ENCODE measurements around the gene CCDC122.

Gene CCDC122

GRCh38 chr13:43799191-43799590 is 80.3 kb downstream of the CCDC122 start:
- DNase-seq = no peak

- no peak for DNase-seq
Measured at GRCh38 chr13:43797869-43798268, 81.7 kb downstream of the CCDC122 start.

GRCh38 chr13:43797159-43797558 is 82.4 kb downstream of the CCDC122 start:
- DNase-seq = no peak

GRCh38 chr13:43794416-43794815 is 85.1 kb downstream of the CCDC122 start:
- DNase-seq = no peak

- no peak for DNase-seq
Measured at GRCh38 chr13:43792076-43792881, 87.3 kb downstream of the CCDC122 start.

GRCh38 chr13:43787997-43788396 is 91.5 kb downstream of the CCDC122 start:
- DNase-seq = no peak

GRCh38 chr13:43787518-43787891 is 92.0 kb downstream of the CCDC122 start:
- DNase-seq = no peak

- DNase-seq = peak in 1 of 2 donors; percentile 20
Measured at GRCh38 chr13:43786766-43787517, 92.6 kb downstream of the CCDC122 start, which contains the start of gene ENOX1. TSS of gene ENOX1 (minus strand) at chr13:43786972.

GRCh38 chr13:43786472-43786765 is 93.1 kb downstream of the CCDC122 start:
- DNase-seq = no peak

Measured in inflammatory macrophage treated with lipopolysaccharide for 1 hour (primary cell).